H1 (cell line): Measurements from ENCODE around the gene SESN1. TPM values are rescaled to one million over a fixed set of nuclear protein-coding genes. Genes with fewer than 3 reads are reported as not detected.

Experiments
- ASH2L ChIP-seq: fragments of 200-600, 300-600 bp; sonication (generic); IDR thresholded peaks from one replicate; pipeline ENCODE4 v1.7.1; 2017; ENCODE audit warnings: low read length
- KDM5A ChIP-seq: fragments of 200-600 bp; IDR thresholded peaks from 2 replicates; pipeline ENCODE4 v1.7.1; 2012; ENCODE audit warnings: mild to moderate bottlenecking, low read length, inconsistent platforms, mixed read lengths
- PHF8 ChIP-seq: fragments of 200-600 bp; sonication (generic); conservative IDR thresholded peaks from 2 replicates; pipeline ENCODE4 v1.7.1; 2012; ENCODE audit warnings: low read depth, mild to moderate bottlenecking, inconsistent platforms, low read length, moderate library complexity
- RFX5 ChIP-seq: IDR thresholded peaks from 2 replicates; pipeline ENCODE4 v1.6.1; 2011; ENCODE audit warnings: low read depth, low read length, improper control_type of control experiment, borderline replicate concordance
- RXRA ChIP-seq: IDR thresholded peaks from 2 replicates; pipeline ENCODE4 v1.6.1; 2011; ENCODE audit warnings: low read depth, mild to moderate bottlenecking, low read length, moderate library complexity; ENCODE audit not compliant: insufficient read depth
- SIN3A ChIP-seq, 2 experiments: IDR thresholded peaks in 1 of 2; conservative IDR thresholded peaks in 1 of 2; 2 replicates each; pipeline ENCODE4 v1.6.1; 2011 to 2012; ENCODE audit warnings: low read length in 2 of 2, improper control_type of control experiment in 1 of 2, low read depth in 1 of 2, mild to moderate bottlenecking in 1 of 2
- polyA plus RNA-seq, 7 experiments: library from polyadenylated mRNA; depleted of rRNA in 3 of 7; stranded (reverse) in 5 of 7; unstranded in 2 of 7; fragments of >200 nt in 5 of 7; fragments of 200-250 nt in 2 of 7; gene quantifications; 1 replicate in 5 of 7; 2 replicates in 1 of 7; 4 replicates in 1 of 7; pipeline versions ENCODE4 v1.2.1 to v1.2.3, GENCODE V29; 2011 to 2013; ENCODE audit warnings: missing spikeins in 2 of 7, mixed read lengths in 2 of 7
- total RNA-seq: library from RNA; stranded (reverse); fragmentation: NEBNext Ultra II Directional; extraction: Animal tissue kit (Norgen Biotek cat#: 25700); gene quantifications from 2 replicates; pipeline ENCODE4 v1.2.1, GENCODE V29; 2021
- TF ChIP-seq, protein P1 (sequence below): fragments of 300-600 bp; sonication (generic); IDR thresholded peaks from 2 replicates; pipeline ENCODE4 v1.7.1; 2012; ENCODE audit warnings: low read length, moderate library complexity, mild to moderate bottlenecking, inconsistent platforms; ENCODE audit not compliant: insufficient replicate concordance
- TF ChIP-seq, protein P2 (sequence below): IDR thresholded peaks from 2 replicates; pipeline ENCODE4 v1.6.1; 2012; ENCODE audit warnings: inconsistent platforms

SESN1 gene
- total and polyA plus RNA-seq, 2 of the 8 experiments (the other 6 are each of a cell fraction or from before 2014, with no cell fraction given) = 12.8 to 15.6 TPM

DNA sequence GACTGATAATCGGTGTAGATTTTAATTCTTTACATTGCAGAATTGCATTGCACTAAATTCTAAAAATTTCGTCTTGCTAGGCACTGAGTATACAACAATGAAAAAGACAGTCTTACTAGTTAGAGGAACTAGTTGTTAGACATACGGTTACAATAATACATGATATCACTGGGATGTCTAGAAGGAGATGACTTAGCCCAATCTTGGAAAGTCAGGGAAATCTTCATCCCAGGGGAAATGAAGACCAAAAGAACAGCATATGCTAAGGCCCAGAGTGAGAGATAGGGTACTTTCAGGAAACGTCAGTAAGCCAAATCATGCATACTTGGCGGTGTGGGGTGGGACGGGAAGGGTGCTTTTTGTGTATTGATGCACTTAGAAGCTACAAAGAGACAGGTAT lies 1.6 kb upstream of the SESN1 start (continued):
- TF ChIP-seq, protein P1, sequence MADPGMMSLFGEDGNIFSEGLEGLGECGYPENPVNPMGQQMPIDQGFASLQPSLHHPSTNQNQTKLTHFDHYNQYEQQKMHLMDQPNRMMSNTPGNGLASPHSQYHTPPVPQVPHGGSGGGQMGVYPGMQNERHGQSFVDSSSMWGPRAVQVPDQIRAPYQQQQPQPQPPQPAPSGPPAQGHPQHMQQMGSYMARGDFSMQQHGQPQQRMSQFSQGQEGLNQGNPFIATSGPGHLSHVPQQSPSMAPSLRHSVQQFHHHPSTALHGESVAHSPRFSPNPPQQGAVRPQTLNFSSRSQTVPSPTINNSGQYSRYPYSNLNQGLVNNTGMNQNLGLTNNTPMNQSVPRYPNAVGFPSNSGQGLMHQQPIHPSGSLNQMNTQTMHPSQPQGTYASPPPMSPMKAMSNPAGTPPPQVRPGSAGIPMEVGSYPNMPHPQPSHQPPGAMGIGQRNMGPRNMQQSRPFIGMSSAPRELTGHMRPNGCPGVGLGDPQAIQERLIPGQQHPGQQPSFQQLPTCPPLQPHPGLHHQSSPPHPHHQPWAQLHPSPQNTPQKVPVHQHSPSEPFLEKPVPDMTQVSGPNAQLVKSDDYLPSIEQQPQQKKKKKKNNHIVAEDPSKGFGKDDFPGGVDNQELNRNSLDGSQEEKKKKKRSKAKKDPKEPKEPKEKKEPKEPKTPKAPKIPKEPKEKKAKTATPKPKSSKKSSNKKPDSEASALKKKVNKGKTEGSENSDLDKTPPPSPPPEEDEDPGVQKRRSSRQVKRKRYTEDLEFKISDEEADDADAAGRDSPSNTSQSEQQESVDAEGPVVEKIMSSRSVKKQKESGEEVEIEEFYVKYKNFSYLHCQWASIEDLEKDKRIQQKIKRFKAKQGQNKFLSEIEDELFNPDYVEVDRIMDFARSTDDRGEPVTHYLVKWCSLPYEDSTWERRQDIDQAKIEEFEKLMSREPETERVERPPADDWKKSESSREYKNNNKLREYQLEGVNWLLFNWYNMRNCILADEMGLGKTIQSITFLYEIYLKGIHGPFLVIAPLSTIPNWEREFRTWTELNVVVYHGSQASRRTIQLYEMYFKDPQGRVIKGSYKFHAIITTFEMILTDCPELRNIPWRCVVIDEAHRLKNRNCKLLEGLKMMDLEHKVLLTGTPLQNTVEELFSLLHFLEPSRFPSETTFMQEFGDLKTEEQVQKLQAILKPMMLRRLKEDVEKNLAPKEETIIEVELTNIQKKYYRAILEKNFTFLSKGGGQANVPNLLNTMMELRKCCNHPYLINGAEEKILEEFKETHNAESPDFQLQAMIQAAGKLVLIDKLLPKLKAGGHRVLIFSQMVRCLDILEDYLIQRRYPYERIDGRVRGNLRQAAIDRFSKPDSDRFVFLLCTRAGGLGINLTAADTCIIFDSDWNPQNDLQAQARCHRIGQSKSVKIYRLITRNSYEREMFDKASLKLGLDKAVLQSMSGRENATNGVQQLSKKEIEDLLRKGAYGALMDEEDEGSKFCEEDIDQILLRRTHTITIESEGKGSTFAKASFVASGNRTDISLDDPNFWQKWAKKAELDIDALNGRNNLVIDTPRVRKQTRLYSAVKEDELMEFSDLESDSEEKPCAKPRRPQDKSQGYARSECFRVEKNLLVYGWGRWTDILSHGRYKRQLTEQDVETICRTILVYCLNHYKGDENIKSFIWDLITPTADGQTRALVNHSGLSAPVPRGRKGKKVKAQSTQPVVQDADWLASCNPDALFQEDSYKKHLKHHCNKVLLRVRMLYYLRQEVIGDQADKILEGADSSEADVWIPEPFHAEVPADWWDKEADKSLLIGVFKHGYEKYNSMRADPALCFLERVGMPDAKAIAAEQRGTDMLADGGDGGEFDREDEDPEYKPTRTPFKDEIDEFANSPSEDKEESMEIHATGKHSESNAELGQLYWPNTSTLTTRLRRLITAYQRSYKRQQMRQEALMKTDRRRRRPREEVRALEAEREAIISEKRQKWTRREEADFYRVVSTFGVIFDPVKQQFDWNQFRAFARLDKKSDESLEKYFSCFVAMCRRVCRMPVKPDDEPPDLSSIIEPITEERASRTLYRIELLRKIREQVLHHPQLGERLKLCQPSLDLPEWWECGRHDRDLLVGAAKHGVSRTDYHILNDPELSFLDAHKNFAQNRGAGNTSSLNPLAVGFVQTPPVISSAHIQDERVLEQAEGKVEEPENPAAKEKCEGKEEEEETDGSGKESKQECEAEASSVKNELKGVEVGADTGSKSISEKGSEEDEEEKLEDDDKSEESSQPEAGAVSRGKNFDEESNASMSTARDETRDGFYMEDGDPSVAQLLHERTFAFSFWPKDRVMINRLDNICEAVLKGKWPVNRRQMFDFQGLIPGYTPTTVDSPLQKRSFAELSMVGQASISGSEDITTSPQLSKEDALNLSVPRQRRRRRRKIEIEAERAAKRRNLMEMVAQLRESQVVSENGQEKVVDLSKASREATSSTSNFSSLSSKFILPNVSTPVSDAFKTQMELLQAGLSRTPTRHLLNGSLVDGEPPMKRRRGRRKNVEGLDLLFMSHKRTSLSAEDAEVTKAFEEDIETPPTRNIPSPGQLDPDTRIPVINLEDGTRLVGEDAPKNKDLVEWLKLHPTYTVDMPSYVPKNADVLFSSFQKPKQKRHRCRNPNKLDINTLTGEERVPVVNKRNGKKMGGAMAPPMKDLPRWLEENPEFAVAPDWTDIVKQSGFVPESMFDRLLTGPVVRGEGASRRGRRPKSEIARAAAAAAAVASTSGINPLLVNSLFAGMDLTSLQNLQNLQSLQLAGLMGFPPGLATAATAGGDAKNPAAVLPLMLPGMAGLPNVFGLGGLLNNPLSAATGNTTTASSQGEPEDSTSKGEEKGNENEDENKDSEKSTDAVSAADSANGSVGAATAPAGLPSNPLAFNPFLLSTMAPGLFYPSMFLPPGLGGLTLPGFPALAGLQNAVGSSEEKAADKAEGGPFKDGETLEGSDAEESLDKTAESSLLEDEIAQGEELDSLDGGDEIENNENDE = no peak
- TF ChIP-seq RFX5 = no peak
- TF ChIP-seq PHF8 = no peak
- TF ChIP-seq, protein P2, sequence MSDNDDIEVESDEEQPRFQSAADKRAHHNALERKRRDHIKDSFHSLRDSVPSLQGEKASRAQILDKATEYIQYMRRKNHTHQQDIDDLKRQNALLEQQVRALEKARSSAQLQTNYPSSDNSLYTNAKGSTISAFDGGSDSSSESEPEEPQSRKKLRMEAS = no peak
- TF ChIP-seq RXRA = no peak
- TF ChIP-seq KDM5A = no peak
- TF ChIP-seq ASH2L = no peak
- TF ChIP-seq SIN3A (conservative IDR thresholded peaks at IDR 0.05 in 1 of 2, IDR thresholded peaks at IDR 0.05 in 1 of 2; ENCODE audit: low read depth in 1 of 2, low read length in 2 of 2) = no peak
